Sigmoid colon (tissue), 7 donors: ENCODE results near the gene CEP128. TPM values are rescaled to one million over a fixed set of nuclear protein-coding genes. Genes with fewer than 3 reads are reported as not detected.

Experiments
- DNase-seq: peaks from one replicate; pipeline ENCODE4 v3.0.0-alpha.2; 2019
- H3K27ac ChIP-seq, 4 donors: fragments of 200-600 bp; sonication (generic); one replicate each; pipeline ENCODE4 v1.5.1; 2016 to 2019; ENCODE audit warnings: mild to moderate bottlenecking in 1 of 4
- H3K27me3 ChIP-seq, 3 donors: fragments of 200-600 bp; sonication (generic); one replicate each; pipeline ENCODE4 v1.5.1; 2019; ENCODE audit warnings: mild to moderate bottlenecking in 1 of 3
- H3K36me3 ChIP-seq, 4 donors: fragments of 200-600 bp; sonication (generic); one replicate each; pipeline ENCODE4 v1.5.1; 2016 to 2019
- H3K4me1 ChIP-seq, 4 donors: fragments of 200-600 bp; sonication (generic); one replicate each; pipeline ENCODE4 v1.5.1; 2017 to 2019
- H3K4me3 ChIP-seq, 4 donors: fragments of 200-600 bp; sonication (generic); one replicate each; pipeline ENCODE4 v1.5.1; 2017 to 2019; ENCODE audit warnings: mild to moderate bottlenecking in 2 of 4, moderate library complexity in 1 of 4
- H3K9me3 ChIP-seq, 4 donors: fragments of 200-600 bp in 3 of 4; sonication (generic) in 3 of 4; one replicate each; pipeline versions ENCODE4 v1.5.1 to v1.6.1; 2013 to 2019
- CTCF ChIP-seq, 4 experiments: fragments of 450-650 bp in 3 of 4; fragments of 200-600 bp in 1 of 4; IDR thresholded peaks; one replicate each; pipeline ENCODE4 v1.5.1; 2016 to 2019; ENCODE audit warnings: antibody characterized with exemption in 4 of 4, mild to moderate bottlenecking in 3 of 4, moderate library complexity in 2 of 4
- EP300 ChIP-seq, 4 donors: sonication (generic); formaldehyde crosslinking; IDR thresholded peaks; one replicate each; pipeline ENCODE4 v1.6.1; 2017; ENCODE audit warnings: antibody characterized with exemption in 4 of 4
- POLR2A ChIP-seq, 2 donors: fragments of 450-650 bp; IDR thresholded peaks; one replicate each; pipeline ENCODE4 v1.6.1; 2016; ENCODE audit warnings: antibody characterized with exemption in 2 of 2, mild to moderate bottlenecking in 2 of 2, moderate library complexity in 2 of 2
- POLR2AphosphoS5 ChIP-seq, 4 donors: sonication (generic); formaldehyde crosslinking; IDR thresholded peaks; one replicate each; pipeline ENCODE4 v1.6.1; 2017; ENCODE audit warnings: antibody characterized with exemption in 4 of 4
- WGBS, 2 donors: extraction: QIAGEN DNeasy Blood & Tissue Kit; methylation state at CpG; one replicate each; pipeline ENCODE4 v1.1.7; 2013; 5-methylcytosine and 5-hydroxymethylcytosine counted together
- intact Hi-C: fragments of 100-400 bp; cut with DNase I; formaldehyde crosslinking; loops from one replicate; pipeline ENCODE4 v1.15.1; 2023
- polyA plus RNA-seq, 3 donors: library from polyadenylated mRNA; stranded (reverse); fragments of 200-250 nt; gene quantifications; one replicate each; pipeline ENCODE4 v1.2.3, GENCODE V29; 2013
- total RNA-seq, 4 donors: library from RNA; depleted of rRNA; stranded (reverse); fragments of >200 nt; gene quantifications; one replicate each; pipeline ENCODE4 v1.1.0, GENCODE V29; 2016
- donor health status: healthy with polysubstance abuse.
- donor health status: Bipolar disorder and iron deficiency.
- donor health status: healthy.

The CEP128 gene
- total and polyA plus RNA-seq, 7 donors: 0.60 to 16.6 (median 8.3) TPM

GRCh38 chr14:80518173-80518572 lies 423.4 kb downstream of the CEP128 start:
- Histone ChIP-seq H3K4me1 (no peaks in the 10 kb centered on the region), H3K9me3 (peaks cover 0 to 4% (median 0%) of the 10 kb centered on the region in 4 donors), H3K27ac (no peak overlapping the region), H3K4me3 (no peak overlapping the region), H3K36me3 (no peaks in the 10 kb centered on the region), H3K27me3 (no peaks in the 10 kb centered on the region)
- TF ChIP-seq CTCF (IDR thresholded peaks at IDR 0.05) (no peak), POLR2A (IDR thresholded peaks at IDR 0.05) (no peak), EP300 (IDR thresholded peaks at IDR 0.05) (no peak), POLR2AphosphoS5 (IDR thresholded peaks at IDR 0.05) (no peak)
- intact Hi-C loops: no loop called here
- 92 to 93% methylated on average over 4 of the region's 4 CpGs for WGBS, 2 donors
- no peak for DNase-seq

- Histone ChIP-seq H3K27me3 (no peaks in the 10 kb centered on the region), H3K27ac (no peak overlapping the region), H3K36me3 (no peaks in the 10 kb centered on the region), H3K4me1 (no peaks in the 10 kb centered on the region), H3K4me3 (no peak overlapping the region), H3K9me3 (no peaks in the 10 kb centered on the region)
- WGBS, 2 donors: 90 to 94% methylated on average over 3 of the region's 3 CpGs
- DNase-seq: no peak
- no peak for TF ChIP-seq CTCF (IDR thresholded peaks at IDR 0.05)
- TF ChIP-seq POLR2A (IDR thresholded peaks at IDR 0.05): no peak
- no peak for TF ChIP-seq POLR2AphosphoS5 (IDR thresholded peaks at IDR 0.05)
- no peak for TF ChIP-seq EP300 (IDR thresholded peaks at IDR 0.05)
- intact Hi-C loops: no loop called here
These were observed 434.2 kb downstream of the CEP128 start for GRCh38 chr14:80507292-80507869.

GRCh38 chr14:80504781-80505180 lies 436.8 kb downstream of the CEP128 start:
- no peak for TF ChIP-seq CTCF (IDR thresholded peaks at IDR 0.05)
- no peak for TF ChIP-seq EP300 (IDR thresholded peaks at IDR 0.05)
- TF ChIP-seq POLR2AphosphoS5 (IDR thresholded peaks at IDR 0.05): no peak
- no peak for TF ChIP-seq POLR2A (IDR thresholded peaks at IDR 0.05)
- DNase-seq: no peak
- H3K27me3 ChIP-seq: no peaks in the 10 kb centered on the region
- H3K4me3 ChIP-seq: no peak overlapping the region
- no peaks in the 10 kb centered on the region for H3K4me1 ChIP-seq
- intact Hi-C loops: no loop called here
- 87 to 90% methylated on average over 4 of the region's 4 CpGs for WGBS, 2 donors
- H3K9me3 ChIP-seq: no peaks in the 10 kb centered on the region
- H3K36me3 ChIP-seq: no peaks in the 10 kb centered on the region
- no peak overlapping the region for H3K27ac ChIP-seq

- 42 to 82% methylated on average over 2 of the region's 2 CpGs for WGBS, 2 donors
- H3K36me3 ChIP-seq: no peaks in the 10 kb centered on the region
- TF ChIP-seq POLR2A (IDR thresholded peaks at IDR 0.05) (no peak), EP300 (IDR thresholded peaks at IDR 0.05) (no peak), POLR2AphosphoS5 (IDR thresholded peaks at IDR 0.05) (no peak), CTCF (IDR thresholded peaks at IDR 0.05) (no peak)
- H3K27me3 ChIP-seq: no peaks in the 10 kb centered on the region
- no peaks in the 10 kb centered on the region for H3K9me3 ChIP-seq
- no peak for DNase-seq
- intact Hi-C loops: no loop called here
- H3K4me3 ChIP-seq: no peak overlapping the region
- no peaks in the 10 kb centered on the region for H3K4me1 ChIP-seq
- no peak overlapping the region for H3K27ac ChIP-seq
These were observed 443.0 kb downstream of the CEP128 start for GRCh38 chr14:80498533-80498932.

- no peak overlapping the region for H3K27ac ChIP-seq
- intact Hi-C loops: no loop called here
- DNase-seq: no peak
- H3K4me3 ChIP-seq: no peak overlapping the region
- H3K9me3 ChIP-seq: no peaks in the 10 kb centered on the region
- TF ChIP-seq POLR2AphosphoS5 (IDR thresholded peaks at IDR 0.05) (no peak), EP300 (IDR thresholded peaks at IDR 0.05) (no peak), CTCF (IDR thresholded peaks at IDR 0.05) (no peak), POLR2A (IDR thresholded peaks at IDR 0.05) (no peak)
- no peaks in the 10 kb centered on the region for H3K27me3 ChIP-seq
- H3K36me3 ChIP-seq: no peaks in the 10 kb centered on the region
- 97 to 98% methylated on average over 4 of the region's 4 CpGs for WGBS, 2 donors
- H3K4me1 ChIP-seq: no peaks in the 10 kb centered on the region
These were observed 445.4 kb downstream of the CEP128 start for GRCh38 chr14:80496090-80496489.
